ENCODE measurements around the gene IQCF6. TPM values are rescaled to one million over a fixed set of nuclear protein-coding genes. Genes with fewer than 3 reads are reported as not detected.

The IQCF6 gene
- total RNA-seq, 2 donors from 2014 or later: not detected

GRCh38 chr3:51802106-51802703 lies 23.2 kb upstream of the IQCF6 start:
- Histone ChIP-seq H3K27me3 (no peaks in the 10 kb centered on the region), H3K4me1 (no peaks in the 10 kb centered on the region), H3K4me3 (no peak overlapping the region), H3K27ac (no peak overlapping the region), H3K36me3 (no peaks in the 10 kb centered on the region), H3K9ac (ENCODE audit: low read depth in 2 of 2, low read length in 2 of 2) (no peak overlapping the region), H3K9me3 (no peaks in the 10 kb centered on the region)
- no peak for DNase-seq
- no peak for TF ChIP-seq CTCF (IDR thresholded peaks at IDR 0.05)
- intact Hi-C loops (cut with DNase I): loop anchor here (10.0 kb wide), 1 partner anchor 297 kb away; the partner anchor contains the start of gene DCAF1

- intact Hi-C loops (cut with DNase I): loop anchor here (2.0 to 10.0 kb wide), 2 partner anchors 82 to 296 kb away; partner anchors contain the start of gene DCAF1
- no peaks in the 10 kb centered on the region for H3K27me3 ChIP-seq
These were observed 21.7 kb upstream of the IQCF6 start for GRCh38 chr3:51800750-51801125.

GRCh38 chr3:51799879-51800749 lies 21.1 kb upstream of the IQCF6 start:
- H3K4me1 ChIP-seq: no peaks in the 10 kb centered on the region

More at GRCh38 chr3:51800750-51801125, 21.7 kb upstream of the IQCF6 start:
- Histone ChIP-seq H3K27ac (no peak overlapping the region), H3K9me3 (no peaks in the 10 kb centered on the region), H3K36me3 (no peaks in the 10 kb centered on the region), H3K4me3 (no peak overlapping the region), H3K4me1 (no peaks in the 10 kb centered on the region), H3K9ac (ENCODE audit: low read depth in 2 of 2, low read length in 2 of 2) (no peak overlapping the region)
- no peak for DNase-seq
- no peak for TF ChIP-seq CTCF (IDR thresholded peaks at IDR 0.05)

GRCh38 chr3:51798411-51798963 lies 19.4 kb upstream of the IQCF6 start:
- DNase-seq: no peak

More at GRCh38 chr3:51799879-51800749, 21.1 kb upstream of the IQCF6 start:
- H3K36me3 ChIP-seq: no peaks in the 10 kb centered on the region
- H3K4me3 ChIP-seq: no peak overlapping the region
- TF ChIP-seq CTCF (IDR thresholded peaks at IDR 0.05): peak; percentile 77
- no peak overlapping the region for H3K9ac ChIP-seq (ENCODE audit: low read depth in 2 of 2, low read length in 2 of 2)
- H3K27me3 ChIP-seq: no peaks in the 10 kb centered on the region
- intact Hi-C loops (cut with DNase I): loop anchor here (2.0 to 10.0 kb wide), 2 partner anchors 81 to 295 kb away; partner anchors contain the start of gene DCAF1
- DNase-seq: peak; percentile 42
- no peaks in the 10 kb centered on the region for H3K9me3 ChIP-seq
- H3K27ac ChIP-seq: no peak overlapping the region

More at GRCh38 chr3:51798411-51798963, 19.4 kb upstream of the IQCF6 start:
- no peaks in the 10 kb centered on the region for H3K4me1 ChIP-seq
- no peaks in the 10 kb centered on the region for H3K36me3 ChIP-seq
- H3K27ac ChIP-seq: no peak overlapping the region
- intact Hi-C loops (cut with DNase I): no loop called here
- H3K9ac ChIP-seq (ENCODE audit: low read depth in 2 of 2, low read length in 2 of 2): no peak overlapping the region
- H3K9me3 ChIP-seq: no peaks in the 10 kb centered on the region
- TF ChIP-seq CTCF (IDR thresholded peaks at IDR 0.05): no peak
- no peak overlapping the region for H3K4me3 ChIP-seq
- H3K27me3 ChIP-seq: no peaks in the 10 kb centered on the region

Measured in colonic mucosa (tissue), 4 donors.